ENCODE measurements around the gene WNT16.
"Not testable (repeated sequence)": the region's sequence is repeated elsewhere in the genome, so short reads cannot be mapped to it uniquely, and the experiment has no call there.

WNT16 gene

DNA sequence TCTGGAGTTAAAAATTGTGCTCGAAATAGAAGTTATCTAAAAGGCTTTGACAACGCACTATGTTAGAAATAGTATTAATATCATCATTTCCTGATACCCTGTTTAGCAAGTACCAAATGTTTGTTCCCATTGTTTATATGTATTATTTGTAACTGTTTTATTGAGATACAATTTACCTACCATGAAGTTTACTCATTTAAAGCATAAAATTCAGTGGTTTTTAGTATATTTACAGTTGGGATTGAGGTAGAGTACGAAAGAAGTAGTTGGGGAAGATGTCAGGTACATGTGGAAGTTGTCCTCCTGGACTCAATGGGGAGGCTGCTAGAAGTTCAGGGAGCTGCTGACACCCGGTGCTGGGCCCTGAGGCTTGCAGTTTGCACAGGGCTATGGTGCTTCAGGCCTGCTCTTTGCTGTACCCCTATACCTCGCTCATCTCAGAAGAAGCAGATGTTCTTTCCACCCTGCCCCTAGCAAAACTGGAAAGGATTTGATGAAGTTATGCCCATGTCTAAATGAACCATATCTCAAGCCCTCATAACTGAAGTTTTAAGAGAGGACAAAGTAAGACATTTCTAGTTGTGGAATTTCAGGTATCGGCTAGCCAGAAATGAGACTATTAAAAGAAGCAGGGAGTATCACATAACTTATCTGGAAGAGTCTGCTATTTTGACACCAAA lies 25.2 kb upstream of the WNT16 start:
- in situ Hi-C loops (cut with HindIII; ENCODE audit: low pct_ligation_motif_present, low pct_unique_long_range_greater_than_20kb, low sequenced_read_pairs), result no loop called here
- no peak for DNase-seq

DNA sequence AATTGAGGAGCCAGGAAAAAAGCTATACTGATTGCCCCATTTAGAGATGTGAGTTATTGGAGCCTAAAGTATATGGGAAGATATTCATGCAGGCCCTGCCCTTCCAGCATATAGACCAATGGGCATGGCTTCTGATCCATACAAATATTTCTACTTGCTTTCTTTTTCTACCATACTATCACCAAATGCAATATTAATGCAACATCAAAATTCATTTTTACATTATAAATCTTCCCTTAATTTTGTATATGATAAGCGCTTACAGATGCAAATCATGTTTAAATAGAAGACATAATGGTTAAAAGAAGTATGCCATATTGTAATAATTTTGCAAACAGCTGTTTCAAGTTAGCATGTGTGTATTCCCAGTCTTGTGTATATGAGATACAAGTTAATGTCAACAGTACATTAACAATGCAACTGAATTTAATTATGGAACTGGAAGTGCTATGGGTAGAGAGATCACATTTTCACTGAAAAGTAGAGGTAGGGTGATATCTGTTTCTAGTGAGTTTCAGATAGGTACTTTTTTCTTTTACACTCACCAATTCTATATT lies 24.6 kb upstream of the WNT16 start:
- DNase-seq, result no peak

DNA sequence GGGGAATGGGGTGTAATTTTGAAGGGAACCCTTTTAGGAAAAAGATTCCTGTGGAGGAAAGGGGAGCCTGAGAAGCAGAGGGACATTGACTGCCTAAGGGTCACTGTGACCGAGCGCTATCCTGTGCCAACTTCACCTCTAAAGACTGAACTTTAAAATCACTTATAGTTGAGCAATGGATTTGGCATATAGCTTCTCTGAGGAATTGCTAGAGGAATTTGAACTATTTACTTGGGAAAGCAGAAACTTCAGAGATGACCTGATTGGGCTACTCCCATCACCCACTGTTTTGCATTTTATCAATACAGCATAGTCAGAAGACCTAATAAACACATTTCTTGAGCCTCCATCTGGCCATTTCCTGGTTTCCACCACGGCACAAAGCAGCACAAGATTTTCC lies 23.7 kb upstream of the WNT16 start:
- in situ Hi-C loops (cut with HindIII; ENCODE audit: low pct_ligation_motif_present, low pct_unique_long_range_greater_than_20kb, low sequenced_read_pairs), result no loop called here
- no peak for DNase-seq

More for the DNA sequence above, 24.6 kb upstream of the WNT16 start:
- in situ Hi-C loops (cut with HindIII; ENCODE audit: low pct_ligation_motif_present, low pct_unique_long_range_greater_than_20kb, low sequenced_read_pairs), result no loop called here

DNA sequence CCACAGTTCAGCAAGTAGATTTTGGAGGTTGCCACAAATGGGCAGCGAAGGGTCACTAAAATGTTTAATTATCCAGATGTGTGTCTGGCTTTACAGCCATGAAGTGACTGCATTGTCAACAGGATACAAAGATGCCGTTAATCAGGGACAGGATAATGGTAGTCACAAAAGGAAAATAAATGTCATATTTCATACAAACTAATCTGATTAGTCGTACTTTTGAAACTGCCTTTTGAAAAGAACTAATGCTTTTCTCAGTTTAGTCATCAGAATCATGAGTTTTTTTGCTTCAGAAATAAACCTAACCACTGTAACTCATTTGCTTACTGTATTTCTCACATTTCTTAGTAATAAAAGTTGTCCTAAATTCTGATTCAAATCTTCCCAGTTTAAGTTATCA lies 22.2 kb upstream of the WNT16 start:
- no peak for DNase-seq
- in situ Hi-C loops (cut with HindIII; ENCODE audit: low pct_ligation_motif_present, low pct_unique_long_range_greater_than_20kb, low sequenced_read_pairs), result no loop called here

DNA sequence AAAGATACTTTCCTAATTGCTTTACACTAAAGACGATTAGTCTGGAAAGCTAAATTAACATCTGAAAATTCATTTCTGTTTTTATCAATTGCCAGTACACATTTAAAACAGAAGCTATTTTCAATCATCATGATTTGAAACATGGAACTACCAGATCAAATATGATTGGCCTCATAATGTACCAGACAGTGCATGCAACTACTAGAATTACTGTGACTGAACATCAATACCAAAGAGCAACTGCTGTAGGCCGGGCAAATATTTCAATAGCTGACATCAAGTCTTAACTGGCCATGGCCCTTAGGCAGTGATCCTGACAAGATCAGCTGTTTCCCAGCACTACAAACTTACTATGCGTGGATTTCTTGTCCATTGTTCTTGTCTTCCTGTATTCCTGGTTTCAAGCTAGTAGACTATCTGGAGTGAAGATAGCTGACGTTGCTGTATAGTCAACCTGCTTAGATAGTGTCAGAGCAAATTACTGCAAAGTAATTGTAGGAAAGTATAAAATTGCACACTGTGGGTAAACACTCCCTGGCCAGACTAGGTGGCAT lies 21.7 kb upstream of the WNT16 start:
- in situ Hi-C loops (cut with HindIII; ENCODE audit: low pct_ligation_motif_present, low pct_unique_long_range_greater_than_20kb, low sequenced_read_pairs), result no loop called here
- no peak for DNase-seq

DNA sequence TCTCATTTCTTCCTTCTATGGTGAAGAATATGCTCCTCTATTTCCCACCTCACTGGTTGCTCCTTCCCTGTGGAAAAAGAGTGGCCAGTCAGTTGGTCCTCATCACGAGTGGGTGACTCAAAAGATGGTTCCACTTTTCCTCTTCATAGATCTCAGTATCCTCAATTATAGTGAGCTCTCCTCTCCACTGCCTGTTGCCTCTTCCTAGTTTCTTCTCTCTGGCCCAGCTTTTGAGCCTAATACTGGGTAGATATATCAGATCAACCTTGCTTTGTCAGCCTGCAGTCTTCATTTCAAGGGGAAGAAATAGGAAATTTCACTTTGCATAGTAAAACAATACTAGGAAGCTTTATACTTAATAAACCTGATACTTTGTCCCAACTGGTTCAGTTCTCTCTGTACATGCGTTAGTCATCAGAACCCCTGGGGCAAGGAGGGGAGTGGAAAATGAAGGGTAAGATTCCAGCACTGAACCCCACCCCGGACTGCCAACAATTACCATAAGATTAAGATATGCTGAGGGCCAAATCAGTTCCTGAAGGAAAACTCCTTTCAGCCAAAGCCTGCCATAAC lies 15.5 kb upstream of the WNT16 start:
- in situ Hi-C loops (cut with HindIII; ENCODE audit: low pct_ligation_motif_present, low pct_unique_long_range_greater_than_20kb, low sequenced_read_pairs), result no loop called here
- DNase-seq, result no peak

DNA sequence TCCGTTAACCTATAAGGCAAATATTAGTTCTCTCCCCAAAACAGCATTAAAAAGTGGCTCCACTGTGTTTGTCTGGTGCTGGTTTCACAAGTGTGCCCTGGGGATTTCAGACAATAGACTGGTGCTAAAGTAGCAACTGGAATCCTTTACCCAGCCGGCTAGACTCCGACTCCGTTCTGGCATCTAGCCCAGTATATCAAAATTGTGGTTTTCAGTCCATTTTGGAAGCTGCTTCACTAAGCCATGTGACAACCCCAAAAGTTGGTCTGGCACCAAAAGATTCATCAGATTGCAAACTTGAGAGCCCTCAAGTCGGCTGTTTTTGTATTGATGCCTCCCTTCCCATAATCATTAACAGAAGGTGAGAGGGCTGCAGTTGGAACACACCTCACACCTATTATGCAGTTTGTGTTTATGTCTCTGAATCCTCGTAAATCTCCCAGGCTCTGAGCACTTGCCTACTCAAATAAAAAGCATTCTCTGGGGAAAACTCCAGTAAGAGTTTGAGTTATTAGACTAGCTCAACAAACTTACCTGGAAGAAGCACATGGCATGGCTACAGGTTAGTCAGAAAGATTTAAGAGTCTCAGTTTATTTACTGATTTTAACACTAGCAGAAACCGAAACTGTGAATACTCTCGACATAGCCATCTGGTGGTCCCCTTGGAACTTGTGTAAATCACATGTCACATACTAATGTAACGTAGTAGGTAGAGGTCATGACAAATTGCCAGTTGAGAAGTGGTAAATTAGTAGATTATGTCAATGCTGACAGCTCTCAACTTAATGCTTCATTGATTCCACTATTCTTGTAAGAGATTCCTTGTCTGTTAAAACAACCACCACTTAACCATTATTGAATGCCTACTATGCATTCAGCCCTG lies 14.8 kb upstream of the WNT16 start:
- peak; percentile 25 for DNase-seq
- in situ Hi-C loops (cut with HindIII; ENCODE audit: low pct_ligation_motif_present, low pct_unique_long_range_greater_than_20kb, low sequenced_read_pairs), result no loop called here

DNA sequence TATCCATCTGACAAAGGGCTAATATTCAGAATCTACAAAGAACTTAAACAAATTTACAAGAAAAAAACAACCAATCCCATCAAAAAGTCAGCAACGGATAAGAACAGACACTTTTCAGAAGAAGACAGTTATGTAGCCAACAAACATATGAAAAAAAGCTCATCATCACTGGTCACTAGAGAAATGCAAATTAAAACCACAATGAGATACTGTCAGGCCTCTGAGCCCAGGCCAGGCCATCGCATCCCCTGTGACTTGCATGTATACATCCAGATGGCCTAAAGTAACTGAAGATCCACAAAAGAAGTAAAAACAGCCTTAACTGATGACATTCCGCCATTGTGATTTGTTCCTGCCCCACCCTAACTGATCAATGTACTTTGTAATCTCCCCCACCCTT lies 13.6 kb upstream of the WNT16 start:
- in situ Hi-C loops (cut with HindIII; ENCODE audit: low pct_ligation_motif_present, low pct_unique_long_range_greater_than_20kb, low sequenced_read_pairs); DNase-seq: not testable (repeated sequence)

DNA sequence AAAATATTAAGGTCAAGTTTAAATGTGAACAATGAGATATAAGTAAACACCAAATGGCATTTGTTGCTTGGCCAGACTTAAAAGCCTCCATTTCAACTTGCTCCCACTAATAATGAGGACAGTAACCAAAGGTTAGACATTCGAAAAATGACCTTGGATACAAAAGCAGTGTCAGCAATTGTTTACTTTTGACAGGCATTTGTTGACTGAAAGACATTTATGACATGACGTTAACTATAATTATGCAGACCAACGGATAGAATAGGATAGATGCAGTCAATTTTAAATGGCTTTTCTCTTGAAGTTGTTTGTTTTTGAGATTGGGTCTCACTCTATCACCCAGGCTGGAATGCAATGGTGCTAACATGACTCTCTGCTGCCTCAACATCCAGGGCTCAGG lies 6.3 kb upstream of the WNT16 start:
- no peak for DNase-seq
- in situ Hi-C loops (cut with HindIII; ENCODE audit: low pct_ligation_motif_present, low pct_unique_long_range_greater_than_20kb, low sequenced_read_pairs), result no loop called here

DNA sequence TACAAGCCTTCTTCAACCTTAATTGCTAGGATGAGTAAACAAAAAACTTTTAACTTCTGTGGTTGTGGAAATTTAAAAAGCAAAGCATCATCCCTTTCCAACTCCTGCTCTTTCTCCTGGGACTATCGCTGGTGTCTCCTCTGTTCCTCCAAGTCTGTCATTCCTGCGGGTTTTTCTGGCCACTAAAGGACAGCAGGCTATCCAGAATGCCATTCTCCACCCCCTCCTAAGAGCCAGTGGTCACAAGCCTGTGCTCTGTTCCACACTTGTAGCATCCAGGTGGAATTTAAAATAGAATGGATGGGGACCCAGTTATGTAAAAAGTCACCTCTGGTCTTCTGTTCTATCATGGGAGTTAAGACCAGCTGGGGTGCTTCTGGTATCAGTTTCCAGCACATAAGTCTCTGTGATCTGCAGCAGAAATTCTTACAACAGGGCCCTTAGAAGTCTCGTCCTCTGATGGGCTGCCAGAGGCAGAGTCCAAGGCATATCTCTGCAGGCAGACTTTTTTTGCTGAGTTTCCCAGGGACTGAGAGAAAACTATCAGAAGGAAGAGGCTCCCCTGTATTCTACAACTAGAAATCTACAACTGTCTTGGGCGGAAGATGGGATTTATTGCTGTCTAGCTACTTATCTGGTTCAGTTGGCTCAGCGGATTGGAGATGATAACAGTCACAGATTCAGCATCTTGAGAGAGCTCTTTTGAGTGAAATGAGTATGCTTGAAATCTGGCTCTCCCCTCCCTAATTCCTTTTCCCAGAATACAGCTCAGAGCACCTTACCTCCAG lies 5.1 kb upstream of the WNT16 start:
- in situ Hi-C loops (cut with HindIII; ENCODE audit: low pct_ligation_motif_present, low pct_unique_long_range_greater_than_20kb, low sequenced_read_pairs), result no loop called here
- DNase-seq, result no peak

DNA sequence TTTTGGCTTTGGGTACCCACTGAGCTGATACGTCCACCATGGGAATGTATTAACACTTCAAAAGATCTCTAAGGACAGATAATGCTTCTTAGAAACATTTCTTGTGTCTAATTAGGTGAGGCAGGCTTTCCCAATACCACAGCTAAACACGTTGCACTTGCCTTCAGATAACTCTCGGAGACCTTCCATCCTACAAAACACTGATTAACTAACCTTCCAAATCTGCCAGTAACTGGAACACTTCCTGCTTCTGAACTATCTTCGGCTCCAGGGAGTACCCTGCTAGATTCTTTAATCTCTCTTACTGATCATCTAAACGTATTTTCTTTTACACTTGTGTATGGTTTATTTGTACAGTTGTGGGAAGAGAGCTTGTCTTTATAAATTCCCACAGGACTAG lies 1.1 kb upstream of the WNT16 start:
- no peak for DNase-seq
- in situ Hi-C loops (cut with HindIII; ENCODE audit: low pct_ligation_motif_present, low pct_unique_long_range_greater_than_20kb, low sequenced_read_pairs), result no loop called here

DNA sequence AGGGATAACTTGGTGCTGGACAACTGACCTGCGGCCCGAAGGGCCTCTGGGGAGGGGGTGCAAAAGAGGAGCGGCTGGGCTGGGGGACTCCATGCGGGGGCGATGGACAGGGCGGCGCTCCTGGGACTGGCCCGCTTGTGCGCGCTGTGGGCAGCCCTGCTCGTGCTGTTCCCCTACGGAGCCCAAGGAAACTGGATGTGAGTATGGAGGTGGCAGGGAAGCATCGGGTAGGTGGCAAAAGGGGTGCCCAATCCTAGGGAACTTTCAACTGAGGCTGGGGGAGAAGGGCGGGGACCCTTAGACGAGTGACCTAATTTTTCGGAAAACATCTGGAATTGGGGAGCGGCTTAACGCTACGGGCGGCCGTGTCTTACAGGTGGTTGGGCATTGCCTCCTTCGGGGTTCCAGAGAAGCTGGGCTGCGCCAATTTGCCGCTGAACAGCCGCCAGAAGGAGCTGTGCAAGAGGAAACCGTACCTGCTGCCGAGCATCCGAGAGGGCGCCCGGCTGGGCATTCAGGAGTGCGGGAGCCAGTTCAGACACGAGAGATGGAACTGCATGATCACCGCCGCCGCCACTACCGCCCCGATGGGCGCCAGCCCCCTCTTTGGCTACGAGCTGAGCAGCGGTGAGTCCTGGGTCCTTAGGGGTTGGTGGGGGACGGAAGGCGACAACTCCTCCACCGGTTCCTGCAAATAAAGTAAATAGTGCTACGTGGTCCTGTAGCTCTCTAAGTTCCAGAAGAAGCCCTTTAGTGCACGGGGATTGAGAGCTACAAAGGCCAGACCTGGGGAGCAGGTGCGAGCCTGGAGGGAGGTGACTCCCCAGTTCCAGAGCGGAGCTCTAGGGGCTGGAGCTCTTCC lies 622 bp downstream of the WNT16 start:
- in situ Hi-C loops (cut with HindIII; ENCODE audit: low pct_ligation_motif_present, low pct_unique_long_range_greater_than_20kb, low sequenced_read_pairs), result no loop called here
- peak; percentile 50 for DNase-seq

DNA sequence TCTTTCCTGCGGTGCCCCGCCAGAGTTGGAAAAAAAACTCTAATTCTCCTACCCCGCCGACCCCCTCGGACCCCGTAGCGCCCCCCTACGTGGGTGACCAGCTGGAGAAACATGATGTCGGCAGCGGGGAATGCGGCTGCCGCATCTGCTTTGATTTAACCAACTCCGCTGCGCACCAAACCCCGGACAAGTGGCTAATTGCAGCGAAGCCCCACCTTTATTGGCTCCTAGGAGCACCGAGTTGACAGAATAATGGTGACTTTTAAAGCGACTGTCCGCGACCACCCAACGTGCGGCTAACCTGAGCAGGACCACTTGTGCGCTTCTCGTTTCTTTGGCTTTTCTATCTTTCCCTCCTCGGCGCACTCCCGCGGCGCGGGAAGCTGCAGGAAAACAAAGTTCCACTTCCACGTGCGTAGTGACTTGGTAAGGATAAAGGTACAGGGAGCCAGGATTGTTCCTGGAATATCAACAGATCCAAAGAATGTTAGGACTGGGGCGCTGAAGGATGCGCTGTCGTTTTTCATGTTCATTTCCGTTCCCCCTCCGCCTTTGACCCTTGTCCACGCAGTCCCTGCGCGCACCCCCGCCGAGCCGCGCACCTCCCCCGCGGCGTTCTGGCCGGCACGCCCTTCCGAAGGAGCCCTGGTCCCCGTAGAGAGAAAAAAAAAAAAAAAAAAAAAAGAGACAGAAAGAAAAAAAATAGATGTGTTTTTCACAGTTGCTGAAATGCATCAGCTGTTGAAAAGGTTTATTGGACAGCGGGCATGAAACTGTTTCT lies 1.4 kb downstream of the WNT16 start:
- DNase-seq, result no peak
- in situ Hi-C loops (cut with HindIII; ENCODE audit: low pct_ligation_motif_present, low pct_unique_long_range_greater_than_20kb, low sequenced_read_pairs), result no loop called here

DNA sequence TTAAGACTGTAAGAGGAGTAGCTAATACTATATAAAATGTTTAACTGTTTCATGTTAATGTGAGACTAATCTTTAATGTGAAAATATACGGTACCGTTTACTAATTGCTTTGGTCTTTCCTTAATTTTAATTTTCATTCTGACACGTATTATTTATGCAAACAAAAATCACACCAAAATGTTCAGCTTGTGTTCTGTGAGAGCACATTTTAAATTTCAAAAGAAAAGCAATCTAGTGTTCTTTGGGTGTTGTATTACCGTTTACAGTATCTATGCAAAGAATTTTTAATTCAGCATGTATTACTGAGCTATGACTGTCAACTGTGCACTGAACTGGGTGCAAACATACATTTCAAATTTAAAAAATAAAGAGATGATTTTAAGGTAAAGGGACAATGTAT lies 2.2 kb downstream of the WNT16 start:
- in situ Hi-C loops (cut with HindIII; ENCODE audit: low pct_ligation_motif_present, low pct_unique_long_range_greater_than_20kb, low sequenced_read_pairs), result no loop called here
- DNase-seq, result no peak

DNA sequence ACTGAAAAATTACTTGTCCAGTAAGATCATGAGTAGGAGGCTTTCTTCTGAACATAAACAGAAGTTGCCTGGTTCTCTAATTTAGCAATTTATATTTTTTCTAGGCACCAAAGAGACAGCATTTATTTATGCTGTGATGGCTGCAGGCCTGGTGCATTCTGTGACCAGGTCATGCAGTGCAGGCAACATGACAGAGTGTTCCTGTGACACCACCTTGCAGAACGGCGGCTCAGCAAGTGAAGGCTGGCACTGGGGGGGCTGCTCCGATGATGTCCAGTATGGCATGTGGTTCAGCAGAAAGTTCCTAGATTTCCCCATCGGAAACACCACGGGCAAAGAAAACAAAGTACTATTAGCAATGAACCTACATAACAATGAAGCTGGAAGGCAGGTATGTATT lies 2.8 kb downstream of the WNT16 start:
- in situ Hi-C loops (cut with HindIII; ENCODE audit: low pct_ligation_motif_present, low pct_unique_long_range_greater_than_20kb, low sequenced_read_pairs), result no loop called here
- no peak for DNase-seq

DNA sequence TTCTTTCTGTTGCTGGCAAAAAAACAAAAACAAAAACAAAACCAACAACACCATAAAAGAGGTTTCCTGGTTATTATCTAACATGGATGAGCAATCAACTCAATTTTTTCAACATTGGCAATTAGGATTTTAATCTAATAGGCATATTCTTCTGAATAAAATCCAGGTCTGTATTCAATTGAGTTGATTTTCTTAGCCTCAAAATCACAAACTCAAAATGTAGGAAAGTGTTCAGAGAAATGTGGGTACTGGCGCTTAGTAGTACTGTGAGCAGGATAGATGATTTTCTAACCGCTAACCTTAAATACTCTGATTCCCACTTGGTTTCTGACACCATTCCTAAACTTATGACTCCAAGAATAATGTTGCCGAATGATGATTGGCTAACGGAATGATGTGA lies 5.6 kb downstream of the WNT16 start:
- in situ Hi-C loops (cut with HindIII; ENCODE audit: low pct_ligation_motif_present, low pct_unique_long_range_greater_than_20kb, low sequenced_read_pairs), result no loop called here

More for the DNA sequence above, 5.6 kb downstream of the WNT16 start:
- no peak for DNase-seq
